GM18867 (cell line): Measurements from ENCODE around the gene SLC44A3.

Source experiments
- ATAC-seq: cut with Tn5 transposase; IDR thresholded peaks from one replicate; pipeline ENCODE4 v1.9.1; 2021; ENCODE audit warnings: mild to moderate bottlenecking, moderate library complexity; ENCODE audit not compliant: unreplicated experiment

SLC44A3 gene

DNA sequence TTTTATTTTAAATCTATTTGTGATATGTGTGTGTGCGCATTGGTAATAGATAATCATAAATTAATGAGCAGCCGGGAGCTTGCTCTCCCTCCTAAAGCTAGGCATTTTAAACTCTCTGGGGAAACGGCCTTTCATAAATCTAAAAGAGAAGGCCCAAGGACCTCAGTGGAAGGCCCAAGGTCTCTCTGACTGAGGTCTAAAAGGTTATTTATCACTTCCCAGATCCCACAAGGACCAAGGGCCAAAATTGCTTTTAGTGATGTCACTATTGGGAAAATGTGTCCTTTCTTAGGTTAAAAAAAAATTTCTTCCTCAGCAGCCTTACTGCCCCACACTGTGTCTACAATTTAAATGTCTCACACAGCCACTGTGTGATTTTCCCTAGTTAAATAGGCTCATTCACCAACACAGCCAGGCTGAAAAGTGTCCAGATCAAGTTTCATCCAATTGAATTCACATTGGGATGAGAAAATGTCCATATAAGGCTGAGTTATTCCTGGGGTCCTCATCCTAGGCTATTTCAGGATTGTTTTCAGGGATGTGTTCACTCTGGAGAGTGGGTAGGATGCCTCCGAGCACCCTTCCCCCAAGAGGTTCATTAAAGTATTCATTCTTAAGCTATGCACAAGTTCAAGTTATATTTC is 46.1 kb downstream of the SLC44A3 start:
- no peak for ATAC-seq

DNA sequence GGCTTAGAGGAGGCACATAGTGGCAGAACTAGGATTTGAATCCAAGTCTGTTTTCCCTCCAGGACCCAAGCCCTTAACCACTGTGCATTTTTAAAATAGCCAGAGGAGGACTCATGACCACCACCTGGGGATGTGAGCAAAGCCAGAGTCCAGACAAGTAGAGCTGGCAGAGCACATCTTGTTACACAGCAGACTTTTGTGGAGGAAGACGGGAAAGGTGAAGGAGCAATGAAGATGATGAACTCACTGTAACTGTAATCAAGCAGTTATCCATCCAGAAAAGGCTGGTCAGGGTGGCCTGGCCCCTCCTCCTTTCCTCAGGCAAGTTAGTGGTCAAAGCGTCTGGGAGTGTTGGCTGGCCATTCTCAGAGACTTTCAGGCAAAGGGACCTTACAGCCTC is 50.9 kb downstream of the SLC44A3 start:
- no peak for ATAC-seq

DNA sequence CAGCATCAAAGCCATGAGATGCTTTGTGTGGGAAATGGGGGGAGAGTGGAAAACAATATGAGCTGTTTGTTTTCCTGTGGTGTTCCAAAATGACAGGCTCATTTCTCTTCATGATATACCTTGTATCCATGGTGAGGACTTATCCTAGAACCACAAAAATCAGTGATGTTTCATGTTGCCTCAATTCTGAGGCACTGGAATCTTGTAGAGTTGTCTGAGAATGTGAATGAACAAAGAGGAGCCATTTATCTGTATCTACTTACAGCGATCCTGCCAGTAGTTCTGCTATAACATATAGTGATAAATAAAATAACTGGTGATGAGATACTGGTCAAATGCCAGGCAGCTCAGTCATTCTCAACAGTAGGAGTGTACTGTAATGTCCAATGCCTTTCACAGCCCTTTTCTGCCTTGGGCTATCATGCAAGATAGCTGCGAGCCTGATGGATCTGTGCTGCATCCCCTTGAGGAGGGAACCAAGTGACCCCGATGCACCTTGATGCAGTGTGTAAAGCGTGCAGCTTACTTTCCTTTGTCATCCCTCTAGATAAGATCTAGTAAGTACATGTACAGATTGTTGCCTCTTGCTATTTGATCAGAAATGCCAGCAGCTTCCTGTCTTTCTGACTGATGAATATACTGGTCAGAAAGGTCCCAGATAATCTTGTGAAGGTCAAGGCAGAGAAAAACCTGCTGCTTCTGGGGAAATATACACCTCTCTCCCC is 52.8 kb downstream of the SLC44A3 start:
- ATAC-seq = no peak

DNA sequence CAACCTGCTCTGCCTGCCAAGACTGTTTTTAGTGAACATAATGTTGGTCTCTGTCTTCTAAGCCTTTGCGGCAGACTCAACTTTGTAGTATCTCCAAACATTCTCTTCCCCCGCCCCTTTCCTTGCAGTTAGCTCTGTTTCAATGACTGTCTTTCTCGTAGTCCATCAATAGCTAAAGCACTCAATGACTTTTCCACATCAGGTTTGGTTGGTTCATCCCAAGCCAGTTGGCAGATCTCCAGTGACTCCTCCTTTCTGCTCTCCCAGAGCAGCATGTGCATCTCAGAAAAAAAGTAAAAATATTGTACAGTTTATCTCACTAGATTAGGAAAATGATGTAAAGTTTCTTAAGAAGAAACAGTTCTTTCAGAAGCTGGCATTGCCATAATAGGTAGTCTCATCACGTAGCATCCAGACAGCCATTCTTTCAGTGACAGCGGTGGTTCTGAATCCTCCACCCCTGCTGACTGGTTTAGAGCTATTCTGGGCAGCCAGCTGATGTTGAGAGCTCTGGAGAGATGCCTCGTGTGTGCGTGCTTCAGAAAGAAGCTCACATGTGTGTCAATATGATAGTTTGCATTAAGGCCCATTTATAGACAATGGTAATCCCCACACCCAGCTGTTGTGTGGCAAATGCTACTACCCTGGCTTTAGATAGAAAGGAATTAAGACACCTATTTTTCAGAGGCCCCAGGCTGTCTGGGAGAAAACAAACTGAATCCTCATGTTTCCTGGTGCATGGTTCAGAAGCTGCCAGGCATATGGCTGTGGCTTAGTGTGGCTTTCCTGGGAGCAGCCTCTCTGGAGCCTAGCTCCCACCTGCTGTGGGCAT is 53.6 kb downstream of the SLC44A3 start:
- peak; percentile 63 for ATAC-seq

DNA sequence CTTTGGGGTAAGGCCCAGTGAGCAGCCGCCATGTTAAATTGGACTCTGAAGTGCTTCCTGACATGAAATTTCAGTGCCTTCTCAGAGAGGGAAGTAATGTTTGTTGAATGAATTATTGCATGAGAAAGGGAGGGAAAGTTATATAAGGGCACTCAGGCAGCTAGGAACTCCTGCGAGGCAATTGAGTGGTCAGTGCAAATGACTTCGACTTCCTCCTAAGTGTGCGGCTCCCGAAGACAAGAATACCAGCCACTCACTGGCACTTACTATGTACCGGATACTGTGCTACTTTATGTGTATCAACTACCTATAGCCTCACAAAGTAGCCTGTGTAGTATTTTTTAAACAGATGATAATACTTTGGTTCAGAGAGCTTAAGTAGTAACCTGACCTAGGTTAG is 54.3 kb downstream of the SLC44A3 start:
- no peak for ATAC-seq

DNA sequence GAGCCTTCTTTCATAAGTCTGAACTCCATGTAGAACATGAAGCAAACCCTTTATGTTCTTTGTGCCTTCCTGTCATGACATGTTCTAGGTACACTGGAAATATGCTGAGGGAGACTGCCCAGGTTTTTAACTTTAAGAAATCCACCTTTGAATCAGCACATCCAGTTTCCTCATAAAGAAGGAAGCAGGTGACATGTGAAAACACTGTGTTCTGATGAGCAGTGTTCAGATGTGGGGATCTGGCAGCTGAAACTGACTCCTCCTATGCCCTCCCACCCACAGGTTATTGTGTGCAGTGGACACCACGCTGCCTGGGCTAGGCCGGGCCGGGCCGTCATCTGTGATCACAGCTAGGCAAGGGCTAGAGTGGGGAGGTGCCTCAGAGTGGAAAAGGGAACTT is 55.6 kb downstream of the SLC44A3 start:
- ATAC-seq = no peak

DNA sequence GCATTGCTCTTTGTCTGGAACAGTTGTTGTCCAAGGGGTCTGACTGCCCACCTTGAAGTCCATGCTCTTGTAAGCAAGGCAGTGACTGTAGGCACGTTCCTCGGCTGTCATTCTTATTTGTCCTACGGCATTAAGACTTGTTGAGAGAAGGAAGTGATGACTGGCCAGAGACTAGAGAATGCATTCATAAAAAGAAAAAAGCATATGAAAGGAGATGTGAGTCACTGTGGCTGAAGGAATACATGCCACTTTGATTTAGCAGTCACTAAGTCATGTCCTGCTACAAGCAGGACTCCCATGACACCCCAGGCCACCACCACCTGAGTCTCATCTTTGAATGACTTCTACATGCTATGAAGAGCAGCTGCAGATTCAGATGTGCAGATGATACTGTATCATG is 56.2 kb downstream of the SLC44A3 start:
- ATAC-seq = no peak

DNA sequence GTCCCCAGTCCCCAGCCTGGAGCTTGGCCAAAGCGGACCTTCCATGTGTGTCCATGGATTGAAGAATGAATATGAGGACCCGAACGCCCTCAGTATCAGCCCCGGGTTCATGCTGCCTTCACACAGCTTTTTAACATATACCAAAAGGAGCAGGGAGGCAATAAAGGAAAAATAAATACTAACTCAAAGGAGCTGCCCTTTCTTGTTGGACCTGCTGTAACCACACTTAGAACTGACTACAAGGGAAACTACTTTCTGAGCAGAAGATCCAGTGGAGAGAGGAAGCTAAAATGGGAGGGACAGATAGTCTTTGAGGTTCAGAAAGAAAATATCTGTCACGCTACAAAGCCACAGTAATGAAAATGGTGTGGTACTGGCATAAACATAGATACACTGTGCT is 58.2 kb downstream of the SLC44A3 start:
- no peak for ATAC-seq

DNA sequence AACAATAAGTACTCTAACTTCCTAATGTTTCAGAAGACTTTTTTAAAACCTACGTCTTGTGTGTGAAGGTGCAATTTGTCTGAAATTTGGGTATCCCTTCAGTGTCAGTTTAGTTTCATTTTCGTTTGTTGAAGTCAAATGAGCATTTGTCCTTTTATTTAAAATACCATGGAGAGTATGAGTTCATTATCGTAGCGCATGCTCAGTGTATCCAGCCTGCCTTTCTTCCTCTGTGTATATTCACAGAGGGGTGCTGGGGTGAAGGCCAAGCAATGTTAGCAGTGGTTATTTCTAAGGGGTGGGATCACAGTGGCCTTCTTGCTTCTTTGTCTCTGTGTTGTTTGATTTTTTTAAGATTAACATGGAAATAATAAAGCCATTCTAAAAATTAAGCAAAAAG is 63.5 kb downstream of the SLC44A3 start:
- ATAC-seq = peak; percentile 43

DNA sequence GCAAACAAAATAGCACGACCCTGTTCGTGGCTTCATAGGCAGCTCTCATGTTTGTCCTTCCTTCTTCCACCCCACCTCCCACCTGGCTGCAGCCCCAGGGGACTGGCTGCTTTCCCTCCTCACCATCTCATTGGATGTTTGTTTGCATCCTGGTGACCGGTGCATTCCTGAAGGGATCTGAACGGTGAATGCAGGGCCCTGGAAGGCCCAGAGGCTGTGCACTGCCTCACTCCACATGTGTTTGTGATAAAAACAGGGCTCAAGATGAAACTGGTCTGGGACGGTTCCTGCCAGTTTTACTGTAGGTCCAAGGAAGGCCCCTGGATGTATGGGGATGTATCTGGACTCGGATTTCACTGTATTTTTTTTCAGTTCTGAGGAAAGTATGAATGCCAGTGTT is 63.9 kb downstream of the SLC44A3 start:
- no peak for ATAC-seq

DNA sequence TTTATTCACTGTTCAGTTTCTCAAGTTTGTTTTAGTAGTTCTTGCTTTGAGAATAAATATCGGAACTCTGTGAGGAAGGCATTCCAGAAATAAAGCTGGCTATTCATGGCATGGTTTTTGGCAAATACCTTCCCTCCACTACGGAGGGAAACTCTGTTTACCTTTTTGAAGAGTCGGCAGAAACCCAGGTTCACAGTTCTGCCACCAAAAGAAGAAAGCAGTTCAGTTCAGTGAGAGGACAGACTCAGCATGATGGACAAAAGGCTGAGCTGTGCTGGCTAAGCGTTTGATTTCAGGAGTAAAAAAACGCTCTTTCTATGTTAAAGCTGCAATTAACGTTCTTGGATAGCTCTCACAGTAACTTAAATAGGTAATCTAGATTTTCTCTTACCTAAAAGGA is 64.3 kb downstream of the SLC44A3 start:
- ATAC-seq = no peak

DNA sequence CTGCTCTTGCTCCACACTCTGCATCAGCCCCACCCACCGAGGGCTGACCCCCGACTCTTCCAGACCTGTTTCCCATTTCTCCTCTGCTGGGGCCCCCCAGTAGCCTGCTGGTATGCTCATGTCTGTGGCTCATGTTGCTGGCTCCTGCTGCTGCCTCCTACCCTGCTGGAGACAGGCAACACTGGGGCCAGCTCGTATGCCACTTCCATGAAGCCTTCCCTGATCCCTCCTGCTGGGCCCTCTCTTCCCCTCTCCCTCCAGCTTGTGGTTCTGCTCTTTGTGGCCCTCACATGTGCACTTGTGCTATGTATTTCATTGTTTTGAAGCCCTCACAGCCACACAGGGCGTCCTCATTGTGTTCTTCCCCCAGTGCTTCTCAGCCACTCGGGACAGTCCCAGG is 66.2 kb downstream of the SLC44A3 start:
- ATAC-seq = no peak

DNA sequence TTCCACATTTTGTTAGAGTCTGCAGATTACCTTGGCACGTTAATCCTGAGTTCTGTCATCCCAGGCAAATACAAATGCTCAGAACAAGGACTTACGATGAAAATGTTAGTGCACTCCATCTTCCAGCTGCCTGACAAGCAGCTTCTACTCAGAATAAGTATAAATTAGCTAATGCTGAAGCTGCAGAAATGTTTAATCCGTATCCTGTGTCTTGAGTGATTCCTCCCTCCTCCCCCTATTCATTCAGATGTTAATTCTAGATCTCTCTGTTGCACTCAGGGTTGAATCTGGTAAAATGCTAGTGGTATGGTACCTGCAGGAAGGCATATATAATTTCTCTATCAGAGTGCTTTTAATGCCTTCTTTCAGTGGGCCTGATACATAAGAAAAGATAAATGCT is 66.9 kb downstream of the SLC44A3 start:
- no peak for ATAC-seq

DNA sequence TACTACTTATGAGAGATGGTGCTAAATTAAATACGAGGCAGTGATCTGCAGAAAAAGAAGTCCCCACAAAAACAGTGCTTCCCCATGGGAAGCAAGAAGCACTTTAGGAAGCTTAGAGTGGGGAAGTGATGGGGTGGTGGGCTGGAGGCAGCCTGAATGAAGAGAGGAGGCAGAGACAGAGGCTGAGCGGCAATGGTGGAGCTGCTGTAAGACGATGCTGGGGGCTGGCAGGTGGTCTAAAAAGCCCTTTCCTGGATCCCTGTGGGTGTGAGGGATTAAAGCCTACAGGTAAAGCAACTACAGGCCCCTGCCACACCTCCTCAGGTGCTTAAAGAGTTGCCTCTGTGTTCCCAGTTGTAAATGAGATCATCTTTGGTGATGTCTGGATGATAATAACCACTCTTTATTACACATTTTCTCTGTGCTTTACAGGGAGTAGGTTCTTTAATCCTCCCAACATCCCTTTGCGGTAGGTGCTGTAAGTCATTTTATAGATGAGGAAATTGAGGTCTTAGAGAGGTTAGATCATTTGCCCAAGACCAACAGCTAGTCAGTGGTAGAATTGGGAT is 67.5 kb downstream of the SLC44A3 start:
- no peak for ATAC-seq

DNA sequence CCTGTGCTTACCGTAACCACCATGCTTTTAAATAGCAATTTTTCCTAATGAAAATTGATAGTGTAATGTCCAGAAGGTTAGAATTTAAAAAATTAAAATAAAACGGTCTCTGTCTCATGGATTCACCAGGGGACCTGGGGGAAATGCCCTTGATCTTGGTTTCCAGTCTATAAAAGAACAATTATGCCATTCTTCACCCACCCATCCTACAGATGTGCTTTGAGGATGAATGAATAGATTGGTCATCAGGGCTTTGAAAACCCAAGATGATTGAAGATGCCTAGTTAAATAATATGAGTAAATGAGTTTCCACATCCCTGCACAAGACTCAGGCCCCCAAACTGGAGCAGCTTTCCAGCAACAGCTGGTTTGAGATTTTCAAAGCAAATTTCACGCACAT is 68.0 kb downstream of the SLC44A3 start:
- no peak for ATAC-seq

DNA sequence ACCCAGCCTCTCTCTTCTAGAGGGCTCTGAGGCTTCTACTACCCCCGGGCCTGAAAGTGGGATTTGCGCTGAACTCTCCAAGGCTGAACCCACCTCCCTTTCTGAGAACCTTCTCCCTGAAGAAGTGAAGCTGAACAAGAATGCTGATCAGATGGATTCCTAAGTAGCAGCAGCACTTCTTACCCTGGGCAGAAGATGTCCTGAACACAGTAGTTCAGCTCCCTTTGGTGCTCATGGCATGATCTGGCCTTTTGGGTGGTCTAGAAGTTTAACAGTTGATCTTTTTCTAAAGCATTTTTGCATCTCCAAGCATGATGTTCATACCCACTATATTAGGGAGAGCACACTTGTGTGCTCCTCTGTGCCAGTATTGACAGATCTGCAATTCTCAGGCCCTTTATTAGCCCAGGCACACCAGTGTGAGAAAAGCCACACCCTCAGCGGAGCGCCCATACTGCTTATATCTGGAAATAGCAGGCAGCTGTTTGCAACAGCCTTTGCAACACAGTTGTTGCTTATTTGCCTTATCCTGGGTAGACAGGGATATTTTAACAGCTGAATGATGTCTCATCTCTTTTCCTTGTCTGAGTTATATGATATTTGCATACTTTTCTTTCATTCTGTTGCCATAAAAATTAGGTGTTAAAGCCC is 72.6 kb downstream of the SLC44A3 start:
- ATAC-seq = no peak

DNA sequence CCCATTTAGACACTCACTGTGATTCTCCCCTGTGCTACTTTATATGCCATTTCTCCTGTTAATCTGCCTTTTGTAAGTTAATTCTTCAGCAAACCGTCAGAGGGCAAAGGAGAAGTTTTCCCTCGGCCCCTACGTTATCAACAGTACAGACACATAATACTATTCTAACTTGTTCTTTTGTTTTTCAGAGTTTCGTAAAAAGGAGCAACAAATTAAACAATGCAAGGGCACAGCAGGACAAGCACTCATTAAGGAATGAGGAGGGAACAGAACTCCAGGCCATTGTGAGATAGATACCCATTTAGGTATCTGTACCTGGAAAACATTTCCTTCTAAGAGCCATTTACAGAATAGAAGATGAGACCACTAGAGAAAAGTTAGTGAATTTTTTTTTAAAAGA is 74.5 kb downstream of the SLC44A3 start:
- no peak for ATAC-seq

DNA sequence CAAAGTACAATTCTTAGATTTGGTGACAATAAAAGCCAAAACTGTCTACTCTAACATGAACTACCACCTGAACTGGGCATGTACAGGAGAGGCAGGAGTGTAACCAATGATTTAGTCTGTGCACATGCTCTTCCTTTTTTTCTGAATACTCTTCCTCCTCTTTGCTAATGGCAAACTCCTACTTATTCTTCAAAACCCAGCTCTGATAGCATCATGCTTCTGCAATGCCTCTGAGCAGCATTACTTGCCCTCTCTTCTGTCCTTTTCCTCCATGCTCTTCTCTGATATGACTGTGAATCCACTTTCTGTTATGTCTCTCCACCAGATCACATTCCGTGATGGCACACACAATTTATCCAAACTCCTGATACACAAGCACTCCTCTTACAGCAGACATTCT is 75.4 kb downstream of the SLC44A3 start:
- ATAC-seq = no peak

DNA sequence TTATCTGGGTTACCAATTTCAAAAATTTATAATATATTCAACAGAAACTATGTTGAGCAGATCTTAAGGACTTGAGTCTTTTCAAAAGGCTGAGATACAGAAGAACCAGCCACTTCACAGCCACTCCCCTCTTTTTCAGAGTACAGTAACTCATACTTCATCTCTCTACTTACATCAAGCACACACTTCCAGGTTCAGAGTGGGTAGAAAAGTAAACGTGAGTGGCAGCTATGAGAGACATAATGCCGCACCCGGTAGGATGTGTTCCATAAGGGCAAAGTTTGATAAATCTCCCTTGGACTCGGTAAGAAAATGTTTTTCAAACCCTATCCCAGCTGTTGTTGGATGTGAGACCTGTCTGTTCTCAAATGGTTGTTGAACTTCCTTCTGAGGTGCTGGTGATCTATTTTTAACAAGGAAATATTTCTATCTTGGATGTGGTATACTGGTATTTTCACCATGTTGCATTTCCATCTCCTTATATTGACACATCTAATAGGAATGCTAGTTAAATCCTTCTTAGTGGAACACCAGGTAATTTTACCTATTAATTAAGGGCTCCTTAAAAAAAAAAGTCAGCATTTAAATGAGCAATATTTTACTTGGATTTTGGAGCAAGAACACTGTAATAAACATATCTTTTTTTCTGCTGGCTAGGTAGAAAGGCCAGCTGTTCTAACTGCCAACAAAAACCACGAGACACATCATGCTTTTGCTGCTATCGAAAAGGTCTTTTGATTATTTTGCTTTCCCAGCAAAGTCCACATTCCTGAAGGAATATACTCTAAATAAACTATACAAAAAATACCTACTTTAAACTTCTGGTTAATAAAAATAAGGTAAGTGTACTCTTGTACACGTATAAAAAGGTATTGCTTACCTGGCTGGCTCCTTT is 78.6 kb downstream of the SLC44A3 start:
- no peak for ATAC-seq

DNA sequence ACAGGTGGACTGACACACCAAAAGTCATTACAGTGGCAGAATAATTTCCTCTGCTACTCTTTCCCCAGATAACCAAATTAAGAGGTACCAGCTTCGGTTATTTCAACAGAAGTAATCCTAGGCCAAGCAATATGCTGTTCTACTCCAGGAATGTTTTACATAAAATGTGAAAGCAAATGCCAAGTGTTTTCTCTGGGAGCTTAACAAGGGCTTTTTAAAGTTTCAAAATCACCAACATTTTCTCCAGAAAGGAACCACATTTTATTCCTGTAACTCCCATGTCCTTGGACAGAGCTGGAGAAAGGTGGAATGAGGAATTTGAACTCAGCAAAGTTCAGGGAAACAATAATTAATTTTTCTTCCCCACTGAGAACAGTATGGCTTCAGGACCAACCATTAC is 79.6 kb downstream of the SLC44A3 start:
- ATAC-seq = no peak
